Measurements from ENCODE around the gene BBS10.

The BBS10 gene

GRCh38 chr12:76311796-76312195 lies 36.4 kb downstream of the BBS10 start:
- no peak for TF ChIP-seq CTCF (conservative IDR thresholded peaks at IDR 0.05)
- no peak overlapping the region for H3K27ac ChIP-seq

GRCh38 chr12:76310110-76310509 lies 38.1 kb downstream of the BBS10 start:
- TF ChIP-seq CTCF (conservative IDR thresholded peaks at IDR 0.05): no peak
- no peak overlapping the region for H3K27ac ChIP-seq

- no peak for TF ChIP-seq CTCF (conservative IDR thresholded peaks at IDR 0.05)
- H3K27ac ChIP-seq: no peak overlapping the region
Measured at GRCh38 chr12:76308866-76309265, 39.3 kb downstream of the BBS10 start.

GRCh38 chr12:76307083-76307482 lies 41.1 kb downstream of the BBS10 start:
- TF ChIP-seq CTCF (conservative IDR thresholded peaks at IDR 0.05): no peak
- no peak overlapping the region for H3K27ac ChIP-seq

- no peak overlapping the region for H3K27ac ChIP-seq
- TF ChIP-seq CTCF (conservative IDR thresholded peaks at IDR 0.05): no peak
Measured at GRCh38 chr12:76303989-76304460, 44.2 kb downstream of the BBS10 start.

GRCh38 chr12:76303365-76303764 lies 44.9 kb downstream of the BBS10 start:
- no peak for TF ChIP-seq CTCF (conservative IDR thresholded peaks at IDR 0.05)
- H3K27ac ChIP-seq: no peak overlapping the region

- no peak for TF ChIP-seq CTCF (conservative IDR thresholded peaks at IDR 0.05)
- no peak overlapping the region for H3K27ac ChIP-seq
Measured at GRCh38 chr12:76300297-76300665, 47.9 kb downstream of the BBS10 start.
